ENCODE data around the gene DYNC2I2.
"Not testable (repeated sequence)": the region's sequence is repeated elsewhere in the genome, so short reads cannot be mapped to it uniquely, and the experiment has no call there.

DYNC2I2 gene

DNA sequence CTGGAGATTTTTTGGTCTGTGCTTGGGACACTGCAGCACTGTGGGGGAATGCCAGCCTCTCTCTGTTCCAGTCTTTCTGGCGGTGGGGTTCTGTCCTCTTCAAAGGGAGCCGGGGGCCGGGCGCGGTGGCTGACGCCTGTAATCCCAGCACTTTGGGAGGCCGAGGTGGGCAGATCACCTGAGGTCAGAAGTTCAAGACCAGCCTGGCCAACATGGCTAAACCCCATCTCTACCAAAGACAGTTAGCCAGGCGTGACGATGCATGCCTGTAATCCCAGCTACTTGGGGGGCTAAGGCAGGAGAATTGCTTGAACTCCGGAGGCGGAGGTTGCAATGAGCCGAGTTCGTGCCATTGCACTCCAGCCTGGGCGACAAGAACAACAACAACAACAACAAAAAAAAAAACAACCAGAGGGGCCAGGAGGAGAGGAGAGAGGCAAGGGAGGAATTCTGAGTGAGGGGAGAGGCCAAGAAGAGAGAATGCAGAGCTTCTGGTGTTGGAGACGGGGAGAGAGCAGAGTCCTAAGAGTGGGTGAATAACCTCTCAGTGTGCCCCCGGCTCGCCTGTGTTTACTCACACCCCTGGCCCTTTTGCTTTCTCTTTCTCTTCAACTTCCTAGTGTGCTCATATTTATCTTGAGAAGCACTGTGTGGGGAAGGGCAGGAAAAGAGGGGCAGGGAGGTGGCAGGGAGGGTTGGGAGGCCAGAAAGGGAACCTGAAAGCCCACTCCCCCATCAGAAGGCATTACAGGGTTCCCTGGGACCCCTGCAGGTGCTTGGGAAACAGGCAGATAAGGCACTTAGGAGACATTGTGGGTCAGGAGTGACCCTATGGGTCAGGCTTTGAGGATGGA, 29.2 kb upstream of the DYNC2I2 start:
- no peak for DNase-seq

DNA sequence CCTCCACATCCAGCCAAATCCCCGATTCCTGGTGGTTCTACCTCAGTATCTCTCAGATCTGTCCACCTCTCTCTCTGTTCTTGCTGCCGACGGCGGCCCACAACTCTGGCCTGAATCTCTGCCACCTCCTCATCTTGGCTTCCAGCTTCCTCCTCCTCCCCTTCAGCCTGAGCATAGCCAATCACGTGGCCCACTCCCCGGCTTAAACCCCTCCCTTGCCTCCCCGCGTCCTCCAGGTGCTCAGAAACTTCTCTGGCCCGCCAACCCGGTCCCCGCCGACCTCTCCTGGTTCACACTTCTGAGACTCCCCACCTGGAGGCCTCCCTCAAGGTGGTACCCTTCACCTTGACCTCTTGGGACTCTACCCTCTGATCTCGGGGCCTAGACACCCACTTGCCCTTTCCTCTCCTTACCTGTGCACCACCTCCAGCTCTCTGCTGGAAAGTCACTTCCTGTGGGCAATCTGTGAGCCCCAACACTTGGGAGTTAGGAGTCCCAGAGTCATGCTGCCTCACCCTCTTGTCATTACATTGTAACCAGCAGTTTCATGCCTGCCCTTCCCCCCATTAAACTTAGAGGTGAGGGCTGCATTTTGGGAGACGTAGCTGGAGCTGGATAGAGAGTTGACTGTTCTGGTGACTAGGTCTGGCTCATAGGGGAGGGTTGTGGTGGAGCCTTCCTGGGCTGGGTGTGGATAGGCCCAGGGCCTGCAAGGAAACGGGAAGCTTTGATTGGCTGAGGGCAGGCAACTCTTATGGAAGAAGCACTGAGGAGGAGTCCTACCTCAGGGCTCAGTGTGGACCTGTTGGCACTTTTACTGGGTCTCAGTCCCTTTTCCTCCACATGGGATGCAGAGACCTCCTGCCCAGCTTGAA, 27.9 kb upstream of the DYNC2I2 start:
- peak; percentile 69 for DNase-seq

DNA sequence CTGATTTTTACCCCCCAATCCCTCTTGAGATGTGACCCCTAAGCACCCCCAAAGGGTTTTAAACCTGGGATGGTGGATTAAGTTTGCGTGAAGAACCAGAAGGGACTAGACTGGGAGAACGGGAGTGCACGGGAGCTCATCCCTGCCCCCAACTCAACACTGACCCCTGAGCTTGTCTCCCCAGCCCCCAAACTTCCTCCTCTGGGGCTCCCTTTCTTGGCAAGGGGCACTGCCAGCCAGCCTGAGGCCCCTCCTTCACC, 27.3 kb upstream of the DYNC2I2 start:
- no peak for DNase-seq

DNA sequence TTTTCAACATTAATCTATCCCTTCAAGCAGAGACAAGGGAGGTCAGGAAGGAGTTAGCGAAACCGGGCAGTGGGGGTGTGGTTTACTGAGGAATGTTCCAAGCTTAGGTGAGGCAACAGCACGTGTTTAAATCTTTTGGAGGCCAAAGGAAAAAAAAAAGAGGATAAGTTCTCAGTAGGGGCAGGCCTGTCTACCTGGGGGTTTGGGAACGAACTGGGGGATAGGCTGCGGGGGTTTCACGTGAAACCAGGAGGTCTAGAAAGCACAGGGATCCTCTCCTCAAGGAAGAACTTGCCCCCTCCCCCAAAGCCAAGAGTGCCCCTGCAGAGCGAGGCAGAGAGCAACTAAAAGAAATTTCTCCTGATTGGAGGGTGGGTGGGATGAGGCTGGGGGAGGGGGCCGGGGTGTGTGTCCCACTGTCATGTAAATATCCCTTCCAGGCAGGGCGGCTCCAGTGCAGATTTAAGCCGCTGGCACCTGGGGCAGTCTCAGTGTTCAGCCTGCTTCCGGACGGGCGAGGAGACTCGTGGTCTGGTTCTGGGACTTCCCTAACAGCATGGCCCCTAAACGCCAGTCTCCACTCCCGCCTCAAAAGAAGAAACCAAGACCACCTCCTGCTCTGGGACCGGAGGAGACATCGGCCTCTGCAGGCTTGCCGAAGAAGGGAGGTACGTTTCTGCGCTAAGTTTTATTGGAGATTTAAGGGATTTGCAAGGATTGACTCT, 26.9 kb upstream of the DYNC2I2 start:
- DNase-seq, result no peak

DNA sequence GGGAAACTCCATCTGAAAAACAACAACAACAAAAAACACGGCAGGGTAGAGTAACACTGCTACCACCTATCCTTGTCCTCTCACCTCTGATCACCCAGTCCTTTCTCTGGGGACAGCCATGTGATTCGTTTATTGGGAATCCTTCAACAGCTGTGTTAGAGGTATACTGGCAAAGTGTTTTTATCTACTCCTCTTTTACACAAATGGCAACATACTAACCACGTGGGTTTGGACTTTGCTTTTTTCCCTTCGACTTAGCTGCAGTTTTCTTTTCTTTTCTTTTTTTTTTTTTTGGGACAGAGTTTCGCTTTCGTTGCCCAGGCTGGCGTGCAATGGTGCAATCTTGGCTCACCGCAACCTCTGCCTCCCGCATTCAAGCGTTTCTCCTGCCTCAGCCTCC, 21.1 kb upstream of the DYNC2I2 start:
- DNase-seq, result no peak

DNA sequence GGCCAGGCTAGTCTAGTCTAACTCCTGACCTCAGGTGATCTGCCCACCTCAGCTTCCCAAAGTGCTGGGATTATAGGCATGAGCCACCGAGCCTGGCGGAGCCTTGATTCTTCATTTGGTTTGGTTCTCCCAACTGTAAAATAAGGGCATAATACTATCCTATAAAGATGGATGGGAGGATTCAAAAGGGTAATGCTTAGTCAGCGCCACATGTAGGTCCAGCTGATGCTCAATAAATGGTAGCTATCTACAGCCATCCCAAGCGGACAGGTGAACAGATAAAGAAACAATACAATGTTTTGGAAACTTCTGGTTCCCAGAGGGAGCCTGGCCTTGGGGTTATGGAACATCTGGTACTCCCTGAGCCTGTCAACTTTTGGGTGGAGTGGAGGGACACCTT, 18.7 kb upstream of the DYNC2I2 start:
- DNase-seq, result no peak

DNA sequence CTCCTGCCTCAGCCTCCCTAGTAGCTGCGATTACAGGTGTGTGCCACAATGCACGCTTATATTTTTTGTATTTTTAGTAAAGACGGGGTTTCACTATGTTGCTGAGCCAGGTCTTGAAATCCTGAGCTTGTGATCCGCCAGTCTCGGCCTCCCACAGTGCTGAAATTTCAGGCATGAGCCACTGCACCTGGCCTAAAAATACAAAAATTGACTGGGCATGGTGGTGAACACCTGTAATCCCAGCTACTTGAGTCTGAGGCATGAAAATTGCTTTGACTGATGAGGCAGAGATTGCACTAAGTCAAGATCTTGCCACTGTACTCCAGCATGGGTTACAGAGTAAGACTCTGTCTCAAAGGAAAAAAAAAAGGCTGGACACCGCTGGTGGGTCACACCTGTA, 13.1 kb upstream of the DYNC2I2 start:
- no peak for DNase-seq

DNA sequence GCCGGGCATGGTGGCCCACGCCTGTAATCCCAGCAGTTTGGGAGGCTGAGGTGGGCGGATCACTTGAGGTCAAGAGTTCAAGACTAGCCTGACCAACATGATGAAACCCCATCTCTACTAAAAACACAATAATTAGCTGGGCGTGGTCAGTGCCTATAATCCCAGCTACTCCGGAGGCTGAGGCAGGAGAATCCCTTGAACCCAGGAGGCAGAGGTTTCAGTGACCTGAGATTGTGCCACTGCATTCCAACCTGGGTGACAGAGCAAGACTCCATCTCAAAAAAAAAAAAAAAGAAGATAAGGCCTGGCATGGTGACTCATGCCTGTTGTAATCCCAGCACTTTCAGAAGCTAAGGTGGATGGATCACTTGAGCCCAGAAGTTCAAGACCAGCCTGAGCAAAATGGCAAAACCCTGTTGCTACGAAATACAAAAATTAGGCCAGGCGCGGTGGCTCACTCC, 9.9 kb upstream of the DYNC2I2 start:
- DNase-seq, result not testable (repeated sequence)

DNA sequence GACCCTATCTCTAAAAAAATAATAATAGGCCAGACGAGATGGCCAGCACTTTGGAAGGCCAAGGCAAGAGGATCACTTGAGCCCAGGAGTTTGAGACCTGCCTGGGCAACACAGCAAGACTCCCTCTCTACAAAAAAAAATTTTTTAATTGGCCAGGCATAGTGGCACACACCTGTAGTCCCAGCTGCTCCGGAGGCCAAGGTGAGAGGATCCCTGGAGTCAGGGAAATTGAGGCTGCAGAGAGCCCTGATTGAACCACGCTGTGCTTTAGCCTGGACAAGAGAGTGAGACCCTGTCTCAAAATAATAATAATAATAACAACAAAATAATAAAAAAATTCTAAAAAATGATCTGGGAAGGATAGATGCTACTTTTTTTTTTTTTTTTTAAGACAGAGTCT, 1.1 kb upstream of the DYNC2I2 start:
- DNase-seq, result no peak

DNA sequence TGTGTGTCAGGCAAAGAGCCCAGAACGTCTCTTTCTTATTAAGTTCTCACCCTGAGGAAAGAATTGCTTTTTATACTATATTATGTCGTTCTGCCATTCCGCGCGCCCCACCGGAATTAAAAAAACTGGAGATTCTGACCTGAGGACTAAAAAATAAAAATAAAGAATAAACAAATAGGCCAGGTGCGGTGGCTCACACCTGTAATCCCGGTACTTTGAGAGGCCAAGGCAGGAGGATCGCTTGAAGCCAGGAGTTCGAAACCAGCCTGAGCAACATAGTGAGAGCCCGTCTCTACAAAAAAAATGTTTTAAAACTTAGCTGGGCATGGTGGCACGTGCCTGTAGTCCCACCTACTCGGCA, 677 bp upstream of the DYNC2I2 start:
- DNase-seq, result no peak

DNA sequence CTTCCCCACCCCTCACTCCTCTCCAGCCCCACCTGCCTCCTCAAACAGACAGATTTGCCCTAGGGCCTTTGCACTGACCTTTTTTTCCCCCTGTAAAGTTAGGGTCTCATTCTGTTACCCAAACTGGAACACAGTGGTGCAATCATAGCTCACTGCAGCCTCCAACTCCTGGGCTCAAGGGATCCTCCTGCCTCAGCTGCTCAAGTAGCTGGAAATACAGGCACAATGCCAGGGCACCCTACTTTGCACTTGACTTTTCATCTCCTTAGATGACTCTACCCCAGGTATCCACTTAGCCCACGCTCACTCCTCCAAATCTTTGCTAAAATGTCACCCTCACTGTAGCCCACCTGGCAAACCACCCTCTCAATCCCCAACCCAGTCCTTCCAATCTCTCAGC, 2.2 kb downstream of the DYNC2I2 start:
- DNase-seq, result no peak

DNA sequence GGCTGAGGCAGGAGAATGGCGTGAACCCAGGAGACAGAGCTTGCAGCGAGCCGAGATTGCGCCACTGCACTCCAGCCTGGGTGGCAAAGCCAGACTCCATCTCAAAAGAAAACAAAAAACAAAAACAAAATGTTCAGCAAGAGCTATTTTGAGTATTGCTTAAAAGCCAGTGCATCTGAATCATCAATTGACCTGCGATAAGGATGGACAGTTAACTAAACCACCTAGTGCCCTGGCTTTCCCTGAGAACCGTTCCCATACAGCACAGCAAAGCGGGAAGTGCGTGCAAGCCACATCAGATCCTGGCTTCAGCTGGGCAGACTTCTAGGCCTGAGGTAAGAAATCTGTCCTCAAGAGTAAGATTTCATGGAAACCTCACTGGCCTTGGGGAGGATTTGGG, 2.7 kb downstream of the DYNC2I2 start:
- no peak for DNase-seq

DNA sequence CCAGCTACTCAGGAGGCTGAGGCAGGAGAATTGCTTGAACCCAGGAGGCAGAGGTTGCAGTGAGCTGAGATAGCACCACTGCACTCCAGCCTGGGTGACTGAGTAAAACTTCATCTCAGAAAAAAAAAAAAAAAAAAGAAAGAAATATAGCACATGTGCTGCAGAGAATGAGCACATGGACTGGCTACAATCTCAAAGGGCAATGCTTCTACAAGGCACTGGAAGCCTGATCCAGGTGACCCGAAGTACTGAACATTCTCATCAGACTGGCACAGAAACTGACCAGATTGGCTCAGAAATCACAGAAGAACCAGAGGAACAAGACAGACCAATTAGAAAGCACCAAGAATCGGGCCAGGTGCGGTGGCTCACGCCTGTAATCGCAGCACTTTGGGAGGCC, 4.8 kb downstream of the DYNC2I2 start:
- DNase-seq, result no peak

DNA sequence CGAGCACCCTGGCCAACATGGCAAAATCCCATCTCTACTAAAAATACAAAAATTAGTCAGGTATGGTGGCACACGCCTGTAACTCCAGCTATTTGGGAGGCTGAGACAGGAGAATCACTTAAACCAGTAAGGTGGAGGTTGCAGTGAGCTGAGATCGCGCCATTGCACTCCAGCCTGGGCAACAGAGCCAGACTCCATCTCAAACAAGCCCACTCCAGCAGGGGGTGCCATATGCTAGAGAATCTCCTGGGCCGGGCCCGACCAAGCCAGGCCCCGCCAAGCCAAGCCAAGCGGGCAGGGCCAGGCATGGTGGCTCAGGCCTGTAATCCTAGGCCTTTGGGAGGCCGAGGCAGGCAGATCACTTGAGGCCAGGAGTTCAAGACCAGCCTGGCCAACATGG, 8.4 kb downstream of the DYNC2I2 start:
- peak; percentile 62 for DNase-seq

DNA sequence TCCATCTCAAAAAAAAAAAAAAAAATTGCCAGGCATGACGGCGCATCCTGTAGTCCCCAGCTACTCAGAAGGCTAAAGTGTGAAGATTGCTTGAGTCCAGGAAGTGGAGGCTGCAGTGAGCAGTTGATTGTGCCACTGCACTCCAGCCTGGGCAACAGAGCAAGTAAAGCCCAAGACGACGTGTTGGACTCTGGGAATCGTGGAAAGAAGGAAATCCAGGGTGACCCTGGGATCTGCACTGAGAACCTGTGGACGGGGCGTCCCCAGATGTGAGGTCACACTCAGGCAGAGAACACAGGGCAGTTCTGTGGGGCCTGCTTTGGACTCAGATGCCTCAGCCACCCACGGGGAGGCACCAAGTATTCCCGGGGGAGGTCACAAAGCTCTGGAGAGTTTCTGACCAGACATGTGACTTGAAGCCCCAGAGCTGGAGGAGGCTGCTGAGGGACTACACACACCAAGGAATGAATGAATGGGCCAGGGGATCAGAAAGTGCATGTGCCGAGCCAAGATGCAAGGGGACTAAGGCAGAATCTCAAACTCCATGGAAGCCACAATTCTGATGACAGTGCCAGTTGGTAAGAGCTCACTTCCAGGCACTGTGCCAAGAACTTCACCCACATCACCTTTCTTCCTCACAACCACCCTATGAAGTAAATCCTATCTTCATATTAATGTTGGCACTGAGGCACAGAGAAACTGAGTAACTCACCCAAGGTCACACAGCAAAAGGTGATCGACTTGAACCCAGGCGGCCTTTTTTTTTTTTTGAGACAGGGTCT, 12.9 kb downstream of the DYNC2I2 start:
- no peak for DNase-seq

DNA sequence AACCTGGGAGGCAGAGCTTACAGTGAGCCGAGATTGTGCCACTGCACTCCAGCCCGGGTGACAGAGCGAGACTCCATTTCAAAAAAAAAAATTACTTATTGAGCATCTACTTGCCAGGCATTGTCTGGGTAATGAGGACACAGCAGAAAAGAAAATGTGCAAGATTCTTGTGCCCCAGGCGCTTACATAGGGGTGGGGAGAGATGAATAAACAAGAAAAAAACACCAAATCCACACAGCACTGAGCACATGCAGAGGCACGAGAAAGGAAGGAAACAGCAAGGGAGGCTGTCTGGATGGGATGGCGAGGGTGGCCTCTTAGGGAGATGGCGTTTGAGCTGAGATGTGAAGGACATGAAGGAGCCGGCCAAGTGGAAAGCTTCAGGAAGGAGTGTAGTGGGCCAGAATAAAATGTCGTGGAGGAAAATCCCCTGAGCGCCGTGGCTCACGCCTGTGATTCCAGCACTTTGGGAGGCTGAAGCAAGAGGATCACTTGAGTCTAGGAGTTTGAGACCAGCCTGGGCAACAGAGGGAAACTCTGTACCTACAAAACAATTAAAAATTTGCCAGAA, 13.9 kb downstream of the DYNC2I2 start:
- no peak for DNase-seq

DNA sequence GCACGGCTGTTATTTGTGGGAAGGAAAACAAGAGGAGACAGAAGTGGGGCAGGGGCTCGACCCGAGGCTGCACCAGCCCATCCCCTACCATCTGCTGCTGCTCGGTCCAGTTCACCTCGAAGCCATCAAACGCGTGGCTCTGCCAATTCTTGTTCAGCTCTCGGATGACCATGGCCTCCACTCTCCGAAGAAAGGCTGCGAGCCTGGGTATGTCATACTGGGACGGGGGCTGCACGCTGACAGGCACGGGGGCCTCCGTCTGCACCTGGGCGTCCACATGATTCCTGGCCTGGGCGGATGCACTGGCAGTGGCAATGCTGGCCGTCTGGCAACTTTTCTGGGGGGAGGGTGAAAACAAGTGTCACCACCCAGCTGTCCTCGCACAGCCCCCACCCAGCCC, 16.0 kb downstream of the DYNC2I2 start:
- no peak for DNase-seq

DNA sequence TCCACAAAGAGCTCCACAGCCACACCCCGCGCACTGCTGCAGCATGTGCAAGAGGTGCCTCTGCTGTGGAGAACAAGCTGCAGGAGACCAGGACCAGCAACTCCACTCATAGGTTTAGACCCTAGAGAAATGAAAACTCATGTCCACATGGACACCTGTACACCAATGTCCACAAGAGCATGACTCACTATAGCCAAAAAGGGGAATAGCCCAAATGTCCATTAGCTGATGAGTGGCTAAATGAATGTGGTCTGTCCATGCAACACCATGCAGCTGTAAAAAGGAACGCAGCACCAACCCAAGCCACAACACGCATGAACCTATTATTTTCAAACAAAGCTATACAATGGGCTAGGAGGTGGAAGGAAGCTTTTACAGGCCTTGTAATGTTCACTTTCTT, 18.1 kb downstream of the DYNC2I2 start:
- DNase-seq, result no peak

DNA sequence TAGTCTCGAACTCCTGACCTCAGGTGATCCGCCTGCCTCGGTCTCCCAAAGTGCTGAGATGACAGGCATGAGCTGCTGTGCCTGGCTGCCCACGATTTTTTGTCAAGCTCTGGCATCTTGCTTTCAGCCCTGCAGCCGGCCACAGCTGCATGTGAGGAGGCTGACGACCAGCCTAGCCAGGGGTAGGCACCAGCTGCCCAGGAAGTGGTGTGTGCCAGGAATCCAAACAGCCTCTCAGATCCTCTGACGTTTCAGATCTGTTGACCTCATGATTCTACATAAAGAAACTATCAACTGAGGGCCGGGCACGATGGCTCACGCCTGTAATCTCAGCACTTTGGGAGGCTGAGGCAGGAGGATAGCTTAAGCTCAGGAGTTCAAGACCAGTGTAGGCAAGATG, 19.0 kb downstream of the DYNC2I2 start:
- no peak for DNase-seq

DNA sequence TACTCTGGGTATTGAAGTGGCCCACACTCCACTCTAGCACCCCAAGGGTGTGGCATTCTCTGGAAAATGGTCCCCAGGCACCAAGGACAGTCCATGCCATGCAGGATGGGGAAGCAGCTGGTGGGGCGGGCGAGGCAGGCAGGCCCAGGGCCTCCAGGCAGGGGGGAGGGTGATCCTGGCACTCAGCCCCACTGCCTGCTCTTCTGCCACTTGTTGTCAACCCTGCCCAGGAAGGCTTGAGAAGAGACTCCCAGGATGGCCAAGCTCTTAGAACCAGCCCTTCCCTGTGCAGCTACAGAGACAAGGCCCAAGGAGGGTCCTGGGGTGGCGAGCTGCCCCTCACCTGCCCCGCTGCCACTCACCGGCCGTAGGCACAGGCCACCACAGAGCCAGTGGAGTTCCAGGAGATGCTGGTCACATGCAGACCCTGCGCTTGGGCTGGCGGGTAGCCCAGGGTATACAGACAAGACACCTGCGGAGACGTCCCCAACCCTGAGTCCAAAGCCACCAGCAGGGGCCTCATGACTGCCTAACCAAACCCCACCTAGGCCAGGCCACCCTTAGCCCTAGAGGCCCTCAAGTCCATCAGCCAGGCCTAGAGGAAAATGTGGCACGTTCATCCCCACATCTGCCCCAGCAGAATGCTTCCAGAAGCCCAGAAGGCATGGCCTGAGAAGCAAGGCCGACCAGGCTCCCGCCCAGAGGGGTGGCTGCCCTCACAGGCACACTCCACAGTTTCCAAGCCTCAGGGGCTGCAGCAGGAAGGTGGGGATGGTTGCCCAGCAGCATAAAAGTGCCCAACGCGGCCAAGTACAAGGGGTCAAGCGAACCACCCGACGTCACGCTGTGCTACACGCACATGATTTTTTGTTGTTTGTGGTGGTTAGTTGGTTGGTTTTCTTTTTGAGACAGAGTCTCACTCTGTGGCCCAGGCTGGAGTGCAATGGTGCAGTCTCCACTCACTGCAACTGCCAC, 19.8 kb downstream of the DYNC2I2 start:
- no peak for DNase-seq

DNA sequence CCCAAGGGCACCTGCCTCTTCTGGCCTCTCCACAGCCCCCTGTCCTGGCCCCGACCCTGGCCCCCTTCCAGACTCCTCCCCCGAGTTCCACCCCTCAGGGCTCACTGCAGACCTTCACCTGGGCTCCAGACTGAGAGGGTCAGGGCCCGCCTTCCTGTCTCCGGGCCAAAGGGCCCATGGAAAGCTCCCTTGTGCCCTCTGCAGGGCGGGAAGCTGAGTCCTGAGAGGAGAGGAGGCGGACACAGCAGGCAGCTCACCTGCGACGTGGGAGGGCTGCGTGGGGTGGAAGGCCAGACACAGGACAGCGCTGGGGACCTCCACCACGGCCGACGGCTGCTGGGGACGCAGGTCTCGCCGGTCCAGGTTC, 20.6 kb downstream of the DYNC2I2 start:
- DNase-seq, result no peak
